ENCODE measurements around the gene FSIP1.

FSIP1 gene

GRCh38 chr15:39613861-39614260 lies 168.8 kb downstream of the FSIP1 start:
- no peak for DNase-seq

- DNase-seq, result no peak
These were observed 169.4 kb downstream of the FSIP1 start for GRCh38 chr15:39613271-39613670.

DNA sequence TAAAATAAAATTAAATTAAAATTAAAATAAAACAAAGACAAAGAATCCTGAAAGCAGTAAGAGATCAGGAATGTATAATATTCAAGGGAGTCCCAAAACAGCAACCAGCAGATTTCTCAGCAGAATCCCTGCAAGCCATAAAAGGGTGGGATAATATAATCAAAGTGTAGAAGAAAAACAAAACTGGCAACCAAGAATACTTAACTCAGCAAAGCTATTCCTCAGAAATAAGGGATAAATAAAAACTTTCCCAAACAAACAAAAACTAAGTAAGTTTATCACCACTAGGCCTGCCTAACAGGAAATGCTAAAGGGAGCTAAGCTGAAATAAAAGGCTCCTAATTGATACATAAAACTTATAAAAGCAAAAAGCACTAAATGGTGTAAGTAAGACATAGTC lies 172.0 kb downstream of the FSIP1 start:
- DNase-seq, result no peak

GRCh38 chr15:39609166-39609916 lies 173.3 kb downstream of the FSIP1 start:
- no peak for DNase-seq

DNA sequence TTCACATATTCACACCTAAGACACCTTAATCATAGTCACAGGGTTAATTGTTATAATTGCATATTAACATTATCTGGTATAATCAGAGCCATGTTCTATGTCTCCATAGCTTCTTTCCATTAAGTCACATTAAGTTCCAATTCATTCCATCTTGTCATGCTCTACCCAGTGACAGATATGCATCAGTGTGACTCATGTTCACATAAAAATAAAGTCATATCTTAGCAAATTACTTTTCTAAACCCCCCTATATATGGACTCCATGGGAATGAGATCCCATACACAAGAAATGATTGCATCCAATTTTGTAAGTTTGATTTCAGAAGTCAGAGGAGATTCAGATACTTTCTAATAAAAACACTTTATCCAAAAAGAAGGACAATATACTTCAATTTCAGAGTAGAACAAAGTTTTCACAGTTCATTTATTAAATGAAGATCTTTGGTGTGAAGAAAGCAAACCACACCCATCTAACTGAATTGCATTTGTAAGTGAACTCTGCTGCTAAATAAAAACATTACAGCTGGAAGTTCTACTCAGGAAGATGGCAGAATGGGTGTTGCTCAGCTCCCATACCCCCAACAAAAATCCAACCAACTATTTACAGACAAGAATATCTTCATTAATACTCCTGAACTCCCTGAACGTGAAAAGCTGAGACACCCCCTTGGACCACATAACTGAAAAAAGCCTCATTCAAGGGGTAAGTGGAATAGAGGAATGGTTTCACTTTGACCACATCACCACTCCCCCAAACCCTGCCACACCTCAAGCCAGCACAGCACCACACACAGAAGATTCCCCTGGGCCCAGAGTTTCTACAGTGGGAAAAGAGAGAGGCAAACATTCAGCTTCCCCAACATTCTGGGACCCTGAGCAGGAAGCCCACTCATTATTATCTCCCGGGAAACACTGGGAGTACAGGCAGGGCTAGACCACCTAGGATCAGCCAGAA lies 174.2 kb downstream of the FSIP1 start:
- no peak for DNase-seq

DNA sequence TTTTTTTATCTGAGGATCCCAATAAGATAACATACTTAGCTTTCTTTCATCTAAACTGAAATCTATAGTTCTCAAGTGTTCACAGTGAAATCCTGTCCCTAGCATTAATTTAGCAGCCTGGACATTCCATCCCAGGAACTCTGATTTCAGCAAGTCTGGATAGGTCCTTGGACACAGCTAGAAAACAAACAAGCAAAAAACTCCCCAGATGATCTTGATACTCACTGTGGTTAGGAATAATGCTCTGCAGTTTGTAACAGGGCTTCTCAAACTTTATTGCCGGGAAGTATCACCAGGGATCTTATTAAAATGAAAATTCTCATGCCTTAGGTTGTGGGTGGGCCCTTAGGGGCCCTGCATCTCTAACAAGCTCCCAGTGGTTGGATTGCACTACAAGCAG lies 177.5 kb downstream of the FSIP1 start:
- DNase-seq, result no peak

DNA sequence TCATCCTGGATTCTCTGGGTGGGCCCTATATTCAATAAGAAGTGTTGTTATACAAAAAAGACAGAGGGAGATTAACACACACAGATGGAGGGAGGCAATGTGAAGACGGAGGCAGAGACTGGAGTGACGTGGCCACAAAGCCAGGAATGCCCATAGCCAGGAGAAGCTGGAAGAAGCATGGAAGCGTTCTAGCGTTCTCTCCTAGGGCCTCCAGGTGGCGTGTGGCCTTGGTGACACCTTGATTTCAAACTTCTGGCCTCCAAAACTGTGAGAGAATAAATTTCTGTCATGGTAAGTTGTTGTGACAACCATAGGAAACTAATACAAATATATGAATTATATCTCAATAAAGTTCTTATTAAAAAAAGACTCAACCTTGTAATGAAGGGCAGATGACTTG lies 180.5 kb downstream of the FSIP1 start:
- no peak for DNase-seq

DNA sequence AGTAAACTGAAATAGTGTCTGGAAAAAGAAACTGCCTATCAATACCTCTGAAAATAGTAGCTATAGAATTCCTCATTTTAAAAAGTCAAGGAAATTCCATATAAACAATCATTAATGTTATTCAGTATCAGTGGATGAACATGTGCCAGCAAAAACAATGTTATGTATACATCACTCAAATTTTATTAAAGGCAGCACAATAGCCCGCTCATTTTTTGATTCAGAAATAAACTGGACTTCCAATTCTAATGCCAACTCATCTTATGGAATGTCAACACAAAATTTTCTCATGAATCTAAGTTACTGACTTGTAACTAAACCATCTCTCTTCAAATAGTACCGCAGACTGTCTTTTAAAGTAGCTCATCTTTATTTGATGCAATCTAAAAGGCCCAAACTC lies 182.8 kb downstream of the FSIP1 start:
- no peak for DNase-seq

GRCh38 chr15:39598958-39599845 lies 183.4 kb downstream of the FSIP1 start:
- DNase-seq, result no peak

- DNase-seq, result no peak
These were observed 184.3 kb downstream of the FSIP1 start for GRCh38 chr15:39598186-39598850.

- no peak for DNase-seq
These were observed 184.9 kb downstream of the FSIP1 start for GRCh38 chr15:39597751-39598185.

- DNase-seq, result no peak
These were observed 185.3 kb downstream of the FSIP1 start for GRCh38 chr15:39597336-39597735.

DNA sequence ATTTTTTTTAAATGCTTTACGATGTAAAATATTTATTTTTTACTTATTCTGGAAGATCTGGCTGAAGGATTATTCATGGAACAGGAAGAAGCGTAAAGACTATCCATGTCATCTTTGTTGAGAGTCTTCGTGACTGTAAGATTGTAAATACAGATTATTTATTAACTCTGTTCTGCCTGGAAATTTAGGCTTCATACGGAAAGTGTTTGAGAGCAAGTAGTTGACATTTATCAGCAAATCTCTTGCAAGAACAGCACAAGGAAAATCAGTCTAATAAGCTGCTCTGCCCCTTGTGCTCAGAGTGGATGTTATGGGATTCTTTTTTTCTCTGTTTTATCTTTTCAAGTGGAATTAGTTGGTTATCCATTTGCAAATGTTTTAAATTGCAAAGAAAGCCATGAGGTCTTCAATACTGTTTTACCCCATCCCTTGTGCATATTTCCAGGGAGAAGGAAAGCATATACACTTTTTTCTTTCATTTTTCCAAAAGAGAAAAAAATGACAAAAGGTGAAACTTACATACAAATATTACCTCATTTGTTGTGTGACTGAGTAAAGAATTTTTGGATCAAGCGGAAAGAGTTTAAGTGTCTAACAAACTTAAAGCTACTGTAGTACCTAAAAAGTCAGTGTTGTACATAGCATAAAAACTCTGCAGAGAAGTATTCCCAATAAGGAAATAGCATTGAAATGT lies 186.1 kb downstream of the FSIP1 start:
- DNase-seq, result no peak

- no peak for DNase-seq
These were observed 187.1 kb downstream of the FSIP1 start for GRCh38 chr15:39595338-39596221.

DNA sequence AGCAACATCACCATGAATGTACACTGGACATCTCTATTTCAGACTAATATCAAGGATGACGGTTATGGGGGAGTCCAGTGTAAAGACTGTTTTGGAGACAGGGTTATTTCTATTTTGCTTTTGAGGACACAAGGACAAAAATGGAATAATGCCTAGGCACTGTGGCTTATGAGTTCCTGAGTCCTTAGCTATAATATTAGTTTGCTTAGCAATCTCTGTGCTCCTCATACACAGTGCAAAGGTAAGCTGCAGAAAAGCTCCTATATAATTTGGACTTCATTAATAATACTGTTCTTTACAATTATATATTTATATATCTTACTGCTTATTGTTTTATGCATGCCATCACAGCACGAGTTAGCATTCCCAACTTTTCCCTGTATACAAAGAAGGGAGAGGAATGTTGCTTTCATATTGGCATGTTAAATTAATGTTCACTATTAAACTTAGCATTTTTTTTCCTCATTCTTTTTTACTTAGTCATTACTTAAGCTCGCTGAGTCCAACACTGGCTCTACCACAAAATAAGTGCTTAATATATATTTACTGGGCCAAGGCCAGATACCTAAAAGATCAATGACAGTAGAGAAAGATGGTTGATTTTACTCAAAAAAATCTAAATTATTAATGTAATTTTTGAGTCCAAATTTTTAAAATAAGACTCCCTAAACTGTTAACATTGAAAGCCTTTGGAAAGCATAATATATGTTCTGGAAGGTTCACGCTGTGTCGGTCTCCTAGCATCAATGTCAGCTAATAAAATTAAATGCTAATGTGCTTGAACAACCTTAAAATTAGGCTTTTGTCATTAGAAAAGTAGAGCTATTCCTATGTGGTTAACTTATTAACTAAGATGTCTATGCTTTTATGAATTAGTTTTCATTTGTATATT lies 187.9 kb downstream of the FSIP1 start:
- no peak for DNase-seq

DNA sequence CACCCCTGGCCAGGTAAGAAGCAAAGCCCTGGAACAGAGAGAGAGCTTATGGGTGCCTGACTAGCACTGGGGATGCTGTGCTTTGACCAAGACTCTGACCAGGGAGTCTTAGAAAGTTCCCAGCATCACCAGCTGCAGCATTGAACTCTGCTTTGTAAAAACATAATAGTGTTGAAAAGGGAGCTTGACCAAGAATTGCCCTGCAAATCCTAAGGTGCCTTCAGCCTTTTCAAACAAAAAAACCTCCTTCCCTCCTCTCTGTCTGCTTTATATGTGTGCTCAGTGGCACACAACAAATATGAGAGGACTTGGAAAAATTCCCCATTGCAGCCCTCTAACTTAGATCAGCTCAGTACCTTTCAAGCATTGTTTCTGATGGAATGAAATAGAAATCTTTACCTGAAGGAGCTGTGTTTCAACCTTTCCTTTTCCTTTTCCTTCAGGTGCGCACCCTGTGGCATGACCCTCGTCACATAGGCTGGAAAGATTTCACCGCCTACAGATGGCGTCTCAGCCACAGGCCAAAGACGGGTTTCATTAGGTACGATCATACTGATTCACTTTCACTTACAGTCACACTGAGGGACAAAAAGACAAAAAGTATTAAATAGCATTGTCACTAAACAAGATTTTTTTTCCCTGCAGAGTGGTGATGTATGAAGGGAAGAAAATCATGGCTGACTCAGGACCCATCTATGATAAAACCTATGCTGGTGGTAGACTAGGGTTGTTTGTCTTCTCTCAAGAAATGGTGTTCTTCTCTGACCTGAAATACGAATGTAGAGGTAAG lies 188.8 kb downstream of the FSIP1 start:
- DNase-seq, result no peak

DNA sequence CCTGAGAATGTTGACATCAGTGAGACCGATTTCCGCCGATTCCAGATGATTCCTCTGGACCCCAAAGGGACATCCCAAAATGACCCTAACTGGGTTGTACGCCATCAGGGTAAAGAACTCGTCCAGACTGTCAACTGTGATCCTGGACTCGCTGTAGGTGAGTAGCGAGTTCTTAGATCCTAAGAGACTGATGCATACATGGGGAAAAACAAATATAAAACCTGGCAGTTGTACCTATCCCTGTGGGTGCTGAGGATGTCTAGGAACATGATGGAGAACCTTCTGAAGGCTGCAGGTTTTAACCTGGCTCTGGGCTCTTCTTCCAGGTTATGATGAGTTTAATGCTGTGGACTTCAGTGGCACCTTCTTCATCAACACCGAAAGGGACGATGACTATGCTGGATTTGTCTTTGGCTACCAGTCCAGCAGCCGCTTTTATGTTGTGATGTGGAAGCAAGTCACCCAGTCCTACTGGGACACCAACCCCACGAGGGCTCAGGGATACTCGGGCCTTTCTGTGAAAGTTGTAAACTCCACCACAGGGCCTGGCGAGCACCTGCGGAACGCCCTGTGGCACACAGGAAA lies 189.5 kb downstream of the FSIP1 start:
- no peak for DNase-seq

- DNase-seq, result no peak
These were observed 190.1 kb downstream of the FSIP1 start for GRCh38 chr15:39592500-39592899.

Data from NCI-H446 (cell line).